GM19468 (cell line): ENCODE results near the gene FAM228B.

Source experiments
- ATAC-seq: cut with Tn5 transposase; IDR thresholded peaks from one replicate; pipeline ENCODE4 v1.9.1; 2021; ENCODE audit warnings: mild to moderate bottlenecking, moderate library complexity, moderate number of reproducible peaks; ENCODE audit not compliant: unreplicated experiment; ENCODE audit errors: extremely low read depth

FAM228B gene

DNA sequence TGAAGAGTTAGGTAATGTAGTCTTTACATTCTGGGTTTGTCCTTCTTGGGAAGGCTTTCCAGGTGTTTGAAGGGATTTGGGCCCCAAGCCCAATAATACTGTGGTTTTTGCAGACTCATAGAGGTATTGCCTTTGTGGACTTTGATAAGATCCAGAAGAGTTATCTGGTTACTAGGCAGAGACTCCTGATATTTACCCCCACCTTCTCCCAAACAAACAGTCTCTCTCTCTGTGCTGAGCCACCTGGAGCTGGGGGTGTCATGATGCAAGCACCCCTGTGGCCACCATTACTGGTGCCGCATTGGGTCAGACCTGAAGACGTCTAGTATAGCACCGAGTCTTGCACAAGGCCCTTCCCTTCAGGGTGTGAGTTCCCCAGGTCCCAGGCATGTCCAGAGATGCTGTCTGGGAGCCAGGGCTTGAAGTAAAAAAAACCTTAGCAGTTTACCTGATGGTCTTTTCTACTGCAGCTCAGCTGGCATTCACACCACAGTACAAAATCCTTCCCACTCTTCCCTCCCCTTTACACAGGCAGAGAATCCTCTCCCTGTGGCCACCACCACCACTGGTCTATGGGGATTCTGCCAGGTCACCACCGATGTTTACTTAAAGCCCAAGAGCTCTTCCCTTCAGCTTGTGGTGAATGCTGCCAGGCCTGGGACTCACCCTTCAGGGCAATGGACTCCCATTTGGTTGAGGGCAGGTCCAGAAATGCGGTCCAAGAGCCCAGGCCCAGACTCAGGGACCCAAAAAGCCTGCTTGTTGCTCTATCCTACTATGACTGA, 29.3 kb downstream of the FAM228B start:
- no peak for ATAC-seq

DNA sequence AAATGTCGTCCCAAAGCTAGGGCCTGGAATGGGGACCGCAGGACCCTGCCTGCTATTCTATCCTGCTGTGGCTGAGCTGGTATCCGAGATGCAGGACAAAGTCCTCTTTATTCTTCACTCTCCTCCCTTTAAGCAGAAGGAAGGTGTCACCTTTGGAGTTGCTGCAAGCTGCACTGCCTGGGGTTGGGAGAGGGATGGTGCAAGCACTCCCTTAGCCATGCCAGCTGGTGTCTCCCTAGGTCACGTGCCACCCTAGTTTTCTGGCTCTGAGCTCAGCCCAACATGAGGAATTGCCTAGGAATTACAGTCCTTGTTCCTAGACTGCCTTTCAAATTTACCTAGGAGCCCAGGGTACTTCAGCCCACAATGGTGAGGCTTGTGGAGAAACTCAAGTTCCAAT, 30.2 kb downstream of the FAM228B start:
- ATAC-seq: no peak

GRCh38 chr2:24158131-24158530, 34.9 kb downstream of the FAM228B start:
- ATAC-seq: no peak

GRCh38 chr2:24159708-24160107, 36.4 kb downstream of the FAM228B start:
- ATAC-seq: no peak

DNA sequence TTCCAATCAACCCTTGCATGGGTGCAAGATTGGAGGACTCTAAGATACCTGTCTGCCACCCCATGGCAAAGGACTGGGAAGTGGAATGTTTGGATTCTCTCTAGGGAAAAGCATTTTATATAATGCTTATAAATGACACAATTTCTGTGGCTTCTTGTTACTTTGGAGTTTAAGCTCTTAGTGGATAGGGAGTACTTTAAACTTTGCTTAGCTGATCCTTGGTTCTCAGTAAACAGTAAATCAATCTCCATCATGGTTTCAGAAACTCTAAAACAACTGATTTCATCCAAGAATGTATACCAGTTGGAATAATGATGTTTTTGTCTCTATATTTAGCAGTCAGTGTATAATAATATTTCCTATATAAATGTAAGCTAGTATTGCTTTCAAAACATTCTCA, 37.5 kb downstream of the FAM228B start:
- no peak for ATAC-seq

DNA sequence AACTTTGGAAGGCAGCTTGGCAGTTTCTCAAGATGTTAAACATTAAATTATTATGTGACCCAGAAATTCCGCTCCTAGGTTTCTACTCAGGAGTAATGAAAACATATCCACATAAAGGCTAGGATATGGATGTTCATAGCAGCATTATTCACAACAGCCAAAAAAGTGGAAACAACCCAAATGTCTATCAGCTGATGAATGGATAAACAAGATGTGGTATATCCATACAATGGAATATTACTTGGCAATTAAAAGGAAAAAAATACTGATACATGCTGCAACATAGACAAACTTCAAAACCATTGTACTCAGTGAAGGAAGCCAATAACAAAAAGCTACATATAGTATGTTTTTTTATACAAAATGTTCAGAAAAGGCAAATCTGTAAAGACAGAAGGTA, 39.2 kb downstream of the FAM228B start:
- ATAC-seq: no peak

DNA sequence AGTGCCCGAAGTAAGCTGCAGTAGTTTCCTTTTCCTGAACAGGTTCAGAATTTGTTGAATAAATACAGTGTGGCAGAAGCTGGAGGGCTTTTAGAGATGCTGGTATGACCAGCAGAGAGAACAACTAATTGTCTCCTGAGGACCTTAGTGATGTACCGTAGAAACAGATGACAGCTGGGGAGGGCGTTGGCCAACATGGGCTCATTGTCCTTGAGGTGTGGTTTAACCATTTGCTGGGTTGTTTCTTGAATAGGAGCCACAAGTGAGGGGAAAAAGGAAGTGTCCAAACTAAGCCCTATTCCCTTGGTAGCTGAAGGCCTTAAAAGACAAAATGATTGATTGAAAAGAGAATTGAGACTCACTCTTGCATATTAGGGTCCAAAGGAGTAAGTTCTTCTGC, 39.9 kb downstream of the FAM228B start:
- no peak for ATAC-seq

DNA sequence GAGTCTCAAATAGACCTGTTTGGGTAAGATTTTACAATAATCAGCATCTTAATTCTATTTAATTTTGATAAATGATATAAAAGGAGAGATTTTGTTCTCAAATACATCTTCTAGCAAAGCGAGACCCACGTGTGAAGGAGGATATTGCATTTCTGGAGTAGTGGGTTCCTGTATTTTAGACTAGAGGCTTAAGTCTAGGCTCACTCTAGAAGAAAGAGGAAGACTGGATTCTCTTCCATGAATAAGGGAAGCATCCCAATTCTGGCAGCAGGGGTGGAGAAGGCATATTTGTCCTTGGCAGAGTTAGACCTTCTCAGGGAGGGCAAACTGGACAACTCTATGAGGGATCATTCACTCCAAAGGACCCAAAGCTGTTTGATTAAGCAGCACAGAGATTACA, 40.3 kb downstream of the FAM228B start:
- ATAC-seq: no peak

DNA sequence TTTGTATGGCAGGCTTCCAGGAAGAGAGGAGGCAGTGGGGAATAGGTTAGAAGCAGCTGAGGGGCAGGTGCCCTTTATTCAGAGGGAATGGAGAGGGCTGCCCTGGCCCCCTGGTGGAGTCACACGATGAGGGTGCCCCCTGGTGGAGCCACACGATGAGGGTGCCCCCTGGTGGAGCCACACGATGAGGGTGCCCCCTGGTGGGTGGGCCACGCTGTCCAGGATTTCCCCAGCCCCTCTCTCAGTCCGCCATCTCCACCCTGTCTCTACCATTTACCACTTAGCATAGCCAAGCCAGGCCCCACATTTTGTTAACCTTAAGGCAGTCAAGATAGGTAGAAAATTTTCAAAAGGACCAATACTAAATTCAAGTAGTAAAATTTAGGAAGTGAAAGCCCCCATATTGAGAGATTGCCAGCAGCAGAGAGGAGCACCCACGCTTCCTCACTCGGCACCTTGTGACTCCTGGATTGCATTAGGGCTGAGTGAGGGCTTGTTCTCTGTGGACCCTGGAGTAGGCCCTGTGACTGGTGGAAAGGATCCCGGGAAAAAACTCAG, 41.2 kb downstream of the FAM228B start:
- ATAC-seq: no peak

GRCh38 chr2:24169023-24169422, 45.8 kb downstream of the FAM228B start:
- no peak for ATAC-seq

- ATAC-seq: no peak
Measured at GRCh38 chr2:24174851-24175277, 51.6 kb downstream of the FAM228B start, which contains the start of gene FAM228A. TSS of gene FAM228A (plus strand) at chr2:24175053. CDS start at chr2:24175481, 428 bp downstream.

- ATAC-seq: no peak
Measured at GRCh38 chr2:24175631-24176187, 52.4 kb downstream of the FAM228B start.

- no peak for ATAC-seq
Measured at GRCh38 chr2:24176326-24176725, 53.1 kb downstream of the FAM228B start.

DNA sequence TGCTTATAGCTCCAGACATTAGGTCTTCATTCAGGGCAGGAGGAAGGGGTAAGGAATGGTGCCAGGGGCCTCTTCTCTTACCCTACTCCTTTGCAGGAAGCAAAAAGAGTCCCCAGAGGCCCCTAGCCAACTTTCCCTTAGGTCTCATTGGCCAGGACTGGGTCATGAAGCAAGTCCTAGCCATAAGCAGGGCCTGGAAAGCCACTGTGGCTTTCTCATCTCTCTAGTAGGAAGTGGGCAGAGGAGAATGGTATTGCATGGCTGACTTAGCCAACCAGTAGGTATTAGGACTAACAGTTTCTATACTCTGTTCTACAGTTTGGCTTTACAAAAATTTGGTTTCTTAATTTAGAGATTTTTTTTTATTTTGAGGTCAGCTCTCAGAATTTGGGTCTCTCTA, 56.4 kb downstream of the FAM228B start:
- ATAC-seq: no peak

DNA sequence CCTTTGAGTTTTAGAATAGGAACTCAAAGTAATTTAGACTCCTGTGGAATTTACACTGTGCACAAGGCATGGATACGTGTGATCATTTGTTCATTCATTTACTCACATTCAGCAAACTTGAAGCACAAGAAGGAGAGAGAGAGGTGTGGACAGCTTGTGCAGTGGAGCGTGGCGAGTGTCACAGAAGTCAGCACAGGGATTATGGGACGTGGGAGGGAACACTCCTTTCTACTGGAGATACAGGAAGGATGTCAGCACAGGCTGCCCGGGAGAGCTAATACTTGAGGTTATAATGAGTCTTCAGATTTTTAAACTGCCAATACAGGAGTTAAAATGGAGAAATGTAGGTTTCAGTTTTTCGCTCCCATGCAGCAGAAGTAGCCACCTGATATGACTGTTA, 58.6 kb downstream of the FAM228B start:
- no peak for ATAC-seq

- no peak for ATAC-seq
Measured at GRCh38 chr2:24182507-24182906, 59.2 kb downstream of the FAM228B start.

DNA sequence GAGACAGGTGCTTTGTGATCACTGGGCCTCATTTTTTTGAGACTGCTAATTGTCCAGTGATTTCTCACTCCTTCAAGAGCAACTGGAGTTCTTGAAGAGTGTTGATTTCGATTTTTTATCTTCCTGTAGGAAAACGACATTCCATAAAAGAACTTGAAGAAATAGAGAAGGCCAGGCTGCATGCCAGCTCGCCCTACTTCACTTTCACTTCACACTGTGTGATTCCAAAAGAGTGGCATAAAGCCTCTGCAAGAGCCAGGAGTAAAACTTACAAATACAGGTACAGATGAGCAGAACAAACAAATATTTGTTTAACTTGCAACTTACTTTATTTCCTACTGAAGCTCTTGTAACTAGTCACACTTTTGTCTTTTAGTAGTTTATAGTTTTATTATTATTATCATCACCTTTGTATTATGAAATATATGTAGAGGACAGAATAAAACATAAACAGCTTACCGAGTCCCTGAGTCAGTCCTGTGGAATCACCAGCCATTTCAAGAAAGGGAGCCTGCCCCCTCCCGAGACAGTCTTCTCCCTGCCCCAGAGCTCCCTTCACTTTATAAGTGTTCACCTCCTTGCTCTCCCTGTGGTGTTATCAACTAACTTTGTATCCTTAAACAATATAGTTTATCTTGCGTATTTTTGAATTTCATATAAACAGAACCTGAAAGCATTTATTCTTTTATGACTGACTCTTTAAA, 60.2 kb downstream of the FAM228B start:
- ATAC-seq: no peak

DNA sequence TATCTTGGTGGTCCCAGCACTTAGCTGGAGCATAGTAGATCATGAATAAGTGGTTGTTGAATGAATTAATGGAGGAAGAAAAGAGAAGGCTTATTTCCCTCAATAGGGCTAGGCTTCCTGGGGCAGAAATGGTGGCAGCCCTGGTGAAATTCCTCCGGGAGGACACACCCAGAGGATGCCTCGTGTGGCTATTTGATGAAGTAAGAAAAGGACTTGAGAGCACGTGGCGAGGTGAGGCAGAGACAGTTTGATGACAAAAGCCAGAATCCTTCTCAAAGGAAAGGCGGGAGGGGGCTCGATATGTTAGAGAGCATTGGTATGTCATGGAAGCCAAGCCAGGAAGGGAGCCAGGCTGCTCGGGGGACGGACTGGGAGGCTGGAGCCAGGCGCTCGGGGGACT, 66.3 kb downstream of the FAM228B start:
- no peak for ATAC-seq

DNA sequence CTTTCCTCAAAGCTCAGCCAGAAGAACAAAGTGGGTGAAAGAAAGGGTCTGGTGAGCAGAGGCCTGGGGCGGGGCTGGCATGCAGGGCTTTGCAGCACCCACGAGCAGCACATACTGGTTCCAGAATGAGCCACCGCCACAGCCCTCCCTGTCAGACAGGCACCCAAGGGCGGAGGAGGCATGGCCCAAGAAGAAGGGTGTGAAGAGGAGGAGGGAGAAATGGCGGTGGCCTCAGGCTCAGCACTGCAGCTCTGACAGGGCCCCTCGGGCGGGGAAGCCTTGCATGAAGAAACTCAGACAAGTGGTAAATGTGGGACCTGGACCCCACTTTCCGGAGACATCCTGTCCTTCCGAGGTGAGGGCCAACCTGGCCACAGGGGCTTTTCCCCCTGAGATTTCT, 67.2 kb downstream of the FAM228B start:
- no peak for ATAC-seq

DNA sequence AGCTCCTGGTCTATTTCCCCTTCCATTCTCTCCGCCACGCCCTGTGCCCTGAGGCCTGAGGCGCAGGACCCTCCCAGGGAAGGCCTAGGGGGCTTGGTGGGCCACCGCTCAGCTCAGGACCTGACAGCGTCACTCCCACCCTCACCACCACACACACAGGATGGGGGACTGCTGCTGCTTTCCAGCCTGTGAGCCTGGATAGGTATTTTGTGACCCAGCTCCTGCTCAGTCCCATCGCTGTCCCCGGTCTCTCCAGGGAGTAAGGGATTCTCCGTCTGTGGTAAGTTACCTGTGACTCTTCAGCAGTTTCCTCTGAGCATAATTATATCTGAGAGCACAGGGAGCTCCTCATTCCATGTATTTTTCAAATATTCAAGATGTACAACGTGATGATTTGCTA, 67.9 kb downstream of the FAM228B start:
- ATAC-seq: no peak

- ATAC-seq: no peak
Measured at GRCh38 chr2:24191848-24192247, 68.6 kb downstream of the FAM228B start.
